PFSK-1 (cell line): ENCODE measurements around the gene TAF4.

Source experiments
- FOXP2 ChIP-seq: optimal IDR thresholded peaks from 2 replicates; pipeline ENCODE3; 2011; ENCODE audit warnings: borderline replicate concordance, control low read depth, inconsistent platforms; ENCODE audit not compliant: insufficient read depth; ENCODE audit errors: extremely low read length, extremely low read depth
- POLR2AphosphoS5 ChIP-seq: IDR thresholded peaks from 2 replicates; pipeline ENCODE4 v1.6.1; 2012; ENCODE audit warnings: low read depth, mild to moderate bottlenecking, control low read depth, low read length, moderate library complexity
- REST ChIP-seq, 2 experiments: IDR thresholded peaks; 2 replicates each; pipeline versions ENCODE4 v1.6.1 to v1.8.0; 2011 to 2012; ENCODE audit warnings: low read depth in 2 of 2, low read length in 2 of 2, control low read depth in 1 of 2, inconsistent platforms in 1 of 2, mild to moderate bottlenecking in 1 of 2, moderate library complexity in 1 of 2; ENCODE audit not compliant: insufficient read depth in 1 of 2
- TAF1 ChIP-seq: IDR thresholded peaks from 2 replicates; pipeline ENCODE4 v1.6.1; 2012; ENCODE audit warnings: low read length, control low read depth, borderline replicate concordance; ENCODE audit not compliant: insufficient read depth

DNA sequence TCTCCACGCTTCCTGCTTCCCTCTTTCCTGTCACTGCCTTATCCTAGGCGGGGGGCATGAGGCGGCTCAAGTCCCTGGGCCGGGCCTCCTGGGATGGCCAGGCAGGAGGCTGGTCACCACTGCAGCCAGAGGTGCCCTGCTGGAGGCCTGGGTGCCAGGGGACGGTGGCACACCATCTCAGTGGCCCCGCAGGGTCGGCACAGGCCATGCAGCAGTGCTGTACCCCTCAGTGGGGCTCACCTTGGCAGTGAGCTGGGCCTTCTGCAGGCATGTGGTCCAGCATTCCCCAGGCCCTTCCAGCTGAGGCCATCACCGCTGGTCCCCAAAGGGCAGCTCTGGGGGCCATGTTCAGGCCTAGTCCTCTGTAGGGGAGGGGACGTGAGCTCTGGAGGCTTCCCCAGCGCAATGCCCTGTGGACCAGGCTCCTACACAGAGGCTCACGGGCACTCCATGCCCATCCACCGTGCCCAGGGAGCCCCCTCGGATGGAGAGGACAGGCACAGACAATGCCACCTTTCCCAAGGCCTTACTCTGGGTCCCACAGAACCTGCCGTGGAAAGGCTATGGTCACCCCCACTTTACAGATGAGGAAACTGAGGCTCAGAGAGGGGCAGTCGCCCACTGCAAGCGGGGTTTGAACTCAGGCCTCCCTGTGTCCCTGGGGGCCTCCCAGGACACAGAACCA is 123.8 kb downstream of the TAF4 start:
- TF ChIP-seq POLR2AphosphoS5 (no peak), TAF1 (no peak), REST (IDR thresholded peaks at IDR 0.05; ENCODE audit: insufficient read depth in 1 of 2, low read depth in 2 of 2, low read length in 2 of 2) (no peak), FOXP2 (no peak)
